22Rv1 (cell line): Measurements from ENCODE around the gene WFIKKN1.

Source experiments
- CTCF ChIP-seq: fragments of 450-650 bp; IDR thresholded peaks from 2 replicates; pipeline ENCODE4 v1.5.1; 2017; ENCODE audit warnings: mild to moderate bottlenecking
- ZFX ChIP-seq: fragments of 450-650 bp; IDR thresholded peaks from 2 replicates; pipeline ENCODE4 v1.6.1; 2017; ENCODE audit warnings: antibody characterized with exemption, borderline replicate concordance

DNA sequence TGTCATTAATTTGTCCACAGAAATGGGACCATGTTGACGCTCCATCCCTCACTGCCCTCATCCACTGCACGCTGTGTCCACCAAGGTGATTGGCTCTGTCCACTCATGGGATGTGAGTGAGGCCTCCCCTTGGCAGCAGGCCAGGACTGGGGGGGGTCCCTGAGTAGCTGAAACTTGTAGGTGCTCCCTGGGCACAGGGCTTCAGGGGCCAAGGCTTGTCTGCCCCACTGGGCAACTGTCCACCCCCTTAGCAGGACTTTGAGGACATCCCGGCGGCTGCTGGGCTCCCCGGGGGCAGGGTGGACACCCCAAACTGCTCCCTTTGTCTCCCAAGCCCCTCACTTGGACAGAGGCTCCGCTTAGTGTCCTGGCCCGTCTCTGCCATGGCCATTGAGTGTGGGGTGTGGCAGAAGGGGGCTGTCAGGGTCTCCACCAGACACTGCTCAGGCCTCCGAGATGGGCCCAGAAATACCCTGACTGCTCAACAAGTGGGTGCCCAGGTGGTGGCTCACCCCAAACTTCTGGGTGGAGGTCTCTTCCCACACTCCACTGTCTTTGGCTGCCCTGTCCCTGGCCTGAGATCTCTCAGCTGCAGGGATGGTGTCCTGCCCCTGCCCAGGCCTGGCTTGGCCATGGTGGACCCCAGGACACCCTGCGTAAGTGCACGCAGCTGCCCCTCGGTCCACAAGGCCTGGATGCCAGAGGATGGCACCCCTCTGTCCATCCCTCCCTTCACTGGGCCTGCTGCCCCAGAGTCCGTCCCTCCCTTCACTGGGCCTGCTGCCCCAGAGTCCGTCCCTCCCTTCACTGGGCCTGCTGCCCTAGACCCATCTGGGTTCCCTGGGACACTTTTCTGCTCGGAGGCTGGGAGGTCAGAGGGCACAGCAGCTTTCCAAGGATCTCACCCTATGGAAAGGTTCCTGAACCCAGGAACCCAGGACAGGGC is 43.9 kb upstream of the WFIKKN1 start:
- TF ChIP-seq CTCF (no peak), ZFX (no peak)
